Hepatocyte (in vitro differentiated cells): ENCODE results near the gene KIF5B.

ENCODE experiments used
- CTCF ChIP-seq: fragments of 200-600 bp; sonication (generic); IDR thresholded peaks from 2 replicates; pipeline ENCODE4 v1.5.1; 2016; ENCODE audit warnings: antibody characterized with exemption, mild to moderate bottlenecking; ENCODE audit not compliant: poor library complexity
- EZH2 ChIP-seq: fragments of 200-600 bp; sonication (generic); IDR thresholded peaks from 2 replicates; pipeline ENCODE4 v1.6.1; 2016; ENCODE audit warnings: antibody characterized with exemption, mild to moderate bottlenecking, borderline replicate concordance
- EZH2phosphoT487 ChIP-seq: fragments of 200-600 bp; sonication (generic); IDR thresholded peaks from one replicate; pipeline ENCODE4 v1.6.1; 2018; ENCODE audit warnings: antibody characterized with exemption, mild to moderate bottlenecking, low read depth, moderate library complexity; ENCODE audit not compliant: unreplicated experiment, severe bottlenecking

- no peak for TF ChIP-seq CTCF
- no peak for TF ChIP-seq EZH2
- TF ChIP-seq EZH2phosphoT487, result no peak
Observed at GRCh38 chr10:32093650-32094049, 37.4 kb upstream of the KIF5B start.
